ENCODE measurements around the gene CFAP46. TPM values are rescaled to one million over a fixed set of nuclear protein-coding genes. Genes with fewer than 3 reads are reported as not detected.

Gene CFAP46
- total RNA-seq, 1 experiment from 2014 or later, result 3.3 TPM

- peaks cover 3% of the 10 kb centered on the region; the same call in 1 of the 2 replicates for H3K4me1 Mint-ChIP-seq
- POLR2A ChIA-PET, result no interaction called here
These were observed 2.2 kb downstream of the CFAP46 start for GRCh38 chr10:132939957-132940790.

GRCh38 chr10:132939378-132939955 is 2.9 kb downstream of the CFAP46 start:
- ATAC-seq (no peak), DNase-seq (ENCODE audit: low spot score) (no peak)
- CTCF ChIA-PET, result interaction anchor here (0.8 to 1.3 kb wide), 21 partner anchors 18 to 280 kb away, joined by 3 to 10 read pairs (median 3); partner anchors contain the start of gene ADGRA1
- Mint-ChIP-seq H3K4me1 (peaks cover 3% of the 10 kb centered on the region; the same call in 1 of the 2 replicates), H3K27me3 (ENCODE audit: low read depth) (peaks cover 3% of the 10 kb centered on the region; the same call in 1 of the 2 replicates), H3K9me3 (no peaks in the 10 kb centered on the region), H3K27ac (no peak overlapping the region; the same call in 1 of the 2 replicates), H3K4me3 (no peak overlapping the region), H3K36me3 (no peaks in the 10 kb centered on the region)
- no peak for TF ChIP-seq ZBTB21 (CRISPR knock-in tag; IDR thresholded peaks at IDR 0.05; ENCODE audit: borderline replicate concordance)
- TF ChIP-seq ZNF219 (CRISPR knock-in tag; IDR thresholded peaks at IDR 0.05; ENCODE audit: borderline replicate concordance), result no peak
- no peak for TF ChIP-seq ATF3 (CRISPR knock-in tag; conservative IDR thresholded peaks at IDR 0.05)
- TF ChIP-seq ZNF416 (CRISPR knock-in tag; IDR thresholded peaks at IDR 0.05), result no peak
- TF ChIP-seq RELA (CRISPR knock-in tag; IDR thresholded peaks at IDR 0.05; ENCODE audit: borderline replicate concordance), result no peak
- TF ChIP-seq FOXP1 (CRISPR knock-in tag; IDR thresholded peaks at IDR 0.05; ENCODE audit: borderline replicate concordance), result no peak
- TF ChIP-seq NFATC4 (CRISPR knock-in tag; IDR thresholded peaks at IDR 0.05), result no peak
- TF ChIP-seq IRF2 (CRISPR knock-in tag; IDR thresholded peaks at IDR 0.05; ENCODE audit: borderline replicate concordance, low read depth), result no peak
- no peak for TF ChIP-seq CTCF (IDR thresholded peaks at IDR 0.05)
- TF ChIP-seq ARID4B (CRISPR knock-in tag; IDR thresholded peaks at IDR 0.05; ENCODE audit: borderline replicate concordance), result no peak
- no peak for TF ChIP-seq ELF4 (CRISPR knock-in tag; IDR thresholded peaks at IDR 0.05; ENCODE audit: low read depth)
- no peak for TF ChIP-seq PREB (CRISPR knock-in tag; IDR thresholded peaks at IDR 0.05; ENCODE audit: borderline replicate concordance)
- POLR2A ChIA-PET, result no interaction called here

More at GRCh38 chr10:132939957-132940790, 2.2 kb downstream of the CFAP46 start:
- Mint-ChIP-seq H3K36me3 (no peaks in the 10 kb centered on the region), H3K27me3 (ENCODE audit: low read depth) (peaks cover 3% of the 10 kb centered on the region; the same call in 1 of the 2 replicates), H3K9me3 (no peaks in the 10 kb centered on the region), H3K27ac (no peak overlapping the region), H3K4me3 (peak overlapping the region; percentile 18; the same call in 1 of the 2 replicates)
- peak; percentile 77 for DNase-seq (ENCODE audit: low spot score)
- peak; percentile 18; the same call in 1 of the 2 replicates for ATAC-seq
- CTCF ChIA-PET, result interaction anchor here (0.7 to 1.0 kb wide), 8 partner anchors 22 to 188 kb away, joined by 3 to 6 read pairs (median 4); no protein-coding TSS in a partner anchor
- TF ChIP-seq ZNF423 (CRISPR knock-in tag; IDR thresholded peaks at IDR 0.05) (peak; percentile 78; the same call in 1 of the 2 replicates), ZNF416 (CRISPR knock-in tag; IDR thresholded peaks at IDR 0.05) (no peak), CTCF (IDR thresholded peaks at IDR 0.05) (peak; percentile 61)
